GM19043 (cell line): ENCODE measurements around the gene MACROD2.
"Not testable (repeated sequence)": the region's sequence is repeated elsewhere in the genome, so short reads cannot be mapped to it uniquely, and the experiment has no call there.

Experiments used
- ATAC-seq: cut with Tn5 transposase; IDR thresholded peaks from one replicate; pipeline ENCODE4 v1.9.1; 2021; ENCODE audit warnings: low read depth; ENCODE audit not compliant: unreplicated experiment

The MACROD2 gene

GRCh38 chr20:14956026-14956425 lies 960.7 kb downstream of the MACROD2 start:
- ATAC-seq = no peak

DNA sequence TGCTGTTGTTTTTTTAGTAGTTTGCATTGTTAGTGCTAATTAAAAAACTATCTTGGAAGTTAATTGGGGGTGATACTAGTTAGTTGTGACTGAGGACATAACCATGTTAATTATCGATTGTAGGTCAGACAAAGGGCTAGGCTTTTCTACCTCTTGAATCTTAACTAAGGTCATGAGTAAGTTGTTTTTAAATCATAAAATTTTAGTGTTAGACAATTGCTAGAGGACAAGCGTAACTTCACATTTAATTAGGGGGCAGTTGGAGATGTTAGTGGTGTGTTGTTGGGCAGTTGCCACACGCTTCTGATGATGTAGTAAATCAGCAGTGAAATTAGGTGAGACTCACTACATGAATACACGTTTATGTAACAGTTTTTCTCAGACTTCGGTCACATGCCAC lies 961.2 kb downstream of the MACROD2 start:
- no peak for ATAC-seq

DNA sequence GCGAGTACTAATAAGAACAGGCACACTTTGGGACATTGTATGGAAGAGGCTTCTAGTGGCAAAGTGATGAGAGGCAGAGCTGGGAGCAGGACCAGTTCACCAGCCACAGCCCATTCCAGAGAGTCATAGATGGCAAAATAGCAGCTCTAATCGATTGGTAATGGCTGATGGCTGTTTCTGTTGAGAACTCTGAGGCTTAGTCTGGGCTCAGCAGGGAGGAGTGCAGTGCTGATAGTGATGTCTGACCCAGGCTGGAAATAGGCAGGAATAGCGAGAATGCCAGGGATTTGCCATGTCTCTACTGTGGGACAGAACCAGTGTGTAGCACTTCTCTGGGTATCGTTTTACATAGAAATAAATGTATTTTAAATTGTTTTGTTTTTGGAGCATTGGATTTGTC lies 962.1 kb downstream of the MACROD2 start:
- no peak for ATAC-seq

DNA sequence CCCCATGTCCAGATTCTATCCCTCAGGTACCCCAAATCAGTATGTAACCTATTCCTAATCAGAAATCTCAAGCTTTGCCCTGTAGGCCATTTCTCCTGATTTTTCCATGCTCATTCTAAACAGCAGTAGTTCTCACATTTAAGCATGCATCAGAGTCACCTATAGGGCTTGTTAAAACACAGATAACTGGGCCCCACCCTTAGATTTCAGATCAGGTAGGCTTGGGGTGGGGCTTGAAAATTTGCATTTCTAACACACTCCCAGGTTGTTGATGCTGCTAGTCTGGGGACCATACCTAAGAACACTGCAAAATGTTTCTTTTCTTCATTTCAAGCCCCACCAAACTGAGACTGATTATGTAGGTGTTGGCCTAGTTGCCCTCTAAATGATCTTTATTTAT lies 963.3 kb downstream of the MACROD2 start:
- no peak for ATAC-seq

GRCh38 chr20:14959506-14960475 lies 964.5 kb downstream of the MACROD2 start:
- ATAC-seq = no peak

GRCh38 chr20:14960831-14961230 lies 965.5 kb downstream of the MACROD2 start:
- no peak for ATAC-seq

DNA sequence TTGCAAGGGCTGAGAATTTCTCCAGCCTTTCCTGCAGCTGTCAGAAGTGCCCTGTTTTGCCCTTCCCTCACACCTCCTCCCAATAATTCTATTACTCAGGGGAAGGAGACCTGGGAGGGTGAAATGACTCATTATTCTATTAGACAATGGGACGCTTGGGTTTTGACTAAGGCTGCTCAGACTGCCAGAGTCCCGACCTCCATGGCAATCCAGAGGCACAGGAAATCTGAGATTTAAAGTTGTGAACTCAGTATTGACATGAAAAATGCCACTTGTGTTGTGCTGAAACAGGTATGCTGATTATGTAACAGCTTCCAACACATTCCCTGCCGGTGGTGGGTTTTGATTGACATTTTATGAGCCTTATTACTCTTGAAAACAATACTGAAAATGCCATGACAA lies 967.9 kb downstream of the MACROD2 start:
- ATAC-seq = no peak

DNA sequence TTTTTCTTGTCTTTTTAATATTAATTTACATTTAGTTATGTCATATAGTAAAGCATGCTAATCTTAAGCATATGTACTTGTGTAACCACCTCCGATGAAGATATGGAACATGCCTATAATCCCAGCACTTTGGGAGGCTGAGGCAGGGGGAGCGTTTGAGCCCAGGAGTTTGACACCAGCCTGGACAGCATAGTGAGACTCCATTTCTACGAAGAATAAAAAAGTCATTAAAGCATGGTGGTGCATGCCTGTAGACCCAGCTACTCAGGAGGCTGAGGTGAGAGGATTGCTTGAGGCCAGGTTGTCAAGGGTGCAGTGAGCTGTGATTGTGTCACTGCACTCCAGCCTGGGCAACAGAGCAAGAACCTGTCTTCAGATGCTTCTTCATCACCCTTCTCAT lies 970.9 kb downstream of the MACROD2 start:
- no peak for ATAC-seq

GRCh38 chr20:14966808-14967207 lies 971.5 kb downstream of the MACROD2 start:
- no peak for ATAC-seq

DNA sequence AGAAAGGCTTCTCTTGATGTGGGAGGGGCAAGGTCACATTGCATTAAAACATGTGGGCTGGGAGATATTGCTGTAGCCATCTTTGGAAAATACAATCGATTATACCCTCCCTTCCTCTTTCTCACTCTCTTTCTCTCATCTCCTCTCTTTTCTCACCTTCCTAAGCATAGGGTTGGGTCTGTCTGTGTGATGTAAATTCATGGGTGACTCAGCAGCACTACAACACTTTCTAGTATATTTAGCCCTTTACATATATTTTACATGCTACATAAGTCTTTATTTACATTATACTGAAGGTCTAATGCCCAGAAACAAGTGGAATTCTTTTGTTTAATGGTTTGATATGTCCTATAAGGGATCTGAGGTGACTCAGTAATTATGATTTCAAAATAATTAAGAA lies 976.9 kb downstream of the MACROD2 start:
- ATAC-seq = no peak

DNA sequence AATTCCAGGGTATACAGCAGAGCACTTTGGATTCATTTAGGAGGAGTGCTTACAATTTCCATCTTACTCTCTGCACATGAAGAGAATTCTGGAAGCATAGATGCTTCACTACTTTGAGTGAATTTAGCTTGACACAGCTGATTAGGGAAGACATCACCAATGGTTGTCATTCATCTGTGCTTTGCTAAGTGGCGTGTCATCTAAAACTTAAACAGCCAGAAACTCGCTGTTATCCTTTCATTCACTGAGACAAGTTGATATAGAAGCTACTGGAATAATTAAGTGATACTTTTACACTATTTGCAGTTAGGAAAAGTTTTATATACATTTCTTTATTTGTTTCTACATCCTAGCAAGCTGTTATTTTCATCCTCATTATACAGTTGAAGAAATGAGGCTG lies 977.4 kb downstream of the MACROD2 start:
- no peak for ATAC-seq

DNA sequence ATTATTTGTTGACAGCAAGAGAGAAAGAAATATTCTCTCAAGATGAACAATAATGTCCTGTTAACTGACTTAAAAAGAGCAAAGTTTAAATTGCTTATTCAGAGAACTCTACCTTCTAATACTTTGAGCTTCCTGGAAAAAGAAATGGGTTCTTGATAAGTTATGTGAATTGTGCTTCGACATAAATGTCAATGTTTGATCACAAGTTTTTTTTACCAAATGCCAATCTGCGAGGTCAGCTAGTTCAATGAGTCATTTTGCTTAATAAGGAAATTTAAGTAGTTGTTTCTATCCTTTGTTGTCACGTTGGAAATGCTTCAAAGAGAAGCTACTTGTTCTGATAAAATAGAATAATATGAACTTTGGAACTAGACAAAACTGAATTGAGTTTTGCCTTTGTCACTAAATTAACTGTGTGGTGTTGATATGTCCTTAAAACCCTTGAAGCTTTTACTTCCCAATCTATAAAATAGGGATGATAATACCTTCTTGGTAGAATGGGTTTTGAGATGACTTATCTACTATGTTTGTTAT lies 984.2 kb downstream of the MACROD2 start:
- ATAC-seq = no peak

DNA sequence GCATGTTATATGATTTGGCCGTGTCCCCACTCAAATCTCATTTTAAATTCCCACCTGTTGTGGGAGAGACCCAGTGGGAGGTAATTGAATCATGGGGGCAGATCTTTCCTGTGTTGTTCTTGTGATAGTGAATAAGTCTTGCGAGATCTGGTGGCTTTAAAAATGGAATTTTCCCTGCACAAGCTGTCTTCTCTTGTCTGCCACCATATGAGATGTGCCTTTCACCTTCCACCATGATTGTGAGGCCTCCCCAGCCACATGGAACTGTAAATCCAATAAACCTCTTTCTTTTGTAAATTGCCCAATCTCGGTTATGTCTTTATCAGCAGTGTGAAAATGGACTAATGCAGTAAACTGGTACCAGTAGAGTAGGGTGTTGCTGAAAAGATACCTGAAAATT lies 986.2 kb downstream of the MACROD2 start:
- ATAC-seq = not testable (repeated sequence)

- not testable (repeated sequence) for ATAC-seq
Measured at GRCh38 chr20:14982324-14982723, 987.0 kb downstream of the MACROD2 start.

GRCh38 chr20:14984305-14984704 lies 989.0 kb downstream of the MACROD2 start:
- no peak for ATAC-seq

- no peak for ATAC-seq
Measured at GRCh38 chr20:14984768-14985622, 989.7 kb downstream of the MACROD2 start.

DNA sequence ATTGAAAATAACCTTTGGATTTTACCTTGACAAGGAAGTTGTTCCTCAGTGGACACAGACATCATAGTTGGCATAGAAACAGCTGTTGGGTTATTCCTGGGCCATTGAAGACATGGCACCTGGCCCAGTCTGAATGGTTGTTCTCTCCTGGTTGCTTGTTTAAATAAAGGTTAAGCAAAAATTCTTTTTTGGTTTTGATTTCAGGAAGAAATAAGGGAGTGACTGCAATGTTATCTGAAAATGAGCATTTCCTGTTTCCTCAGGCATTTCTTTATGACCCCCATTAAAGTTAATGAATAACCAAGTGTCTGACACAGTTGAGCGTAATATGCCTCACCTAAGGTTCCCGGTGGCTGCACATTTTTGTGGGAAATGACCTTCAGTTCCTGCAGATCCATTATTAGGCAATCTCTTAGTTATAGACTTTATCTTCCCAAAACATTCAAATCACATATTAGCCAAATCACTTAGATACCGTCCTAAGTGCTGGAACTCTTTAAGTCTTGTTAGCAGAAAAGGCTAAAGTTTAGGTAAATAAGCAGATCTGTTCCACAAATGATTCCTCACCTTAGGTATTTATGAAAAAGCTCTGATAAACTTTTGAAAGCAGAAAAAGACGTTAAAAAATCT lies 990.8 kb downstream of the MACROD2 start:
- ATAC-seq = peak; percentile 53

- ATAC-seq = no peak
Measured at GRCh38 chr20:14986656-14987055, 991.3 kb downstream of the MACROD2 start.

DNA sequence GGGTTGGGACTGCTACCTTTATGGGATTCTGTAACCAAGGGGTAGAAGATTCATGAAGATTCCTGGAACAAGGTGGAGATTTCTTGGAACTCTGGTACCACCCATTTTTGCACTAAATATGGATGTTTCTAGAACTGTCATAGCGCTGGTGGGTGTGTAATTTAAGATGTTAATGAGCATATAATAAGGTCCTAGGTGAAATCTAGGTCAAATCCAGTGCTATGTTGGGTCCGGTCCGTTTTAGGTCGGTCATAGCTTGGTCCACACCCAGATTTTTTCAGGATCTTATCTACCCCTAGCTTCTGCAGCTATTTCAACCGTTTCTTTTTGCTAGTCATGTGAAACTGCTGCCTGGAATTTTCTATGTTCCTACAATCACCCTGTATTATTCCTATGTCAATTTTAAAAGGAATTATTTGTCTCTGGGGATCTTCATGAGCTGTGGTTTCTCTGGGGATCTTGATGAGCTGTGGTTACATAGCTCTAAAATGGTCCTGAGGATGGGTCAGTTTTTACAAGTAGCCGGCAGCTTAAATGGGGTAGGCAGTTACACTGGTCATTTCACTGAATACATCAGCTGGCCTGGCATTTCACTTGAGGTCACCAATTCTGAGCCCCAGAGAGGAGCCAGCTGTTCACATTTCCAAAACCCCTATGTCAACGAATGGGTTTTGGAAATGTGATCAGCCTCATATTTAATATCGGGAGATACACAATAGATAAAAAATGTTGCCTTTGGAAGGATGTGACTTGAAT lies 994.4 kb downstream of the MACROD2 start:
- ATAC-seq = no peak

DNA sequence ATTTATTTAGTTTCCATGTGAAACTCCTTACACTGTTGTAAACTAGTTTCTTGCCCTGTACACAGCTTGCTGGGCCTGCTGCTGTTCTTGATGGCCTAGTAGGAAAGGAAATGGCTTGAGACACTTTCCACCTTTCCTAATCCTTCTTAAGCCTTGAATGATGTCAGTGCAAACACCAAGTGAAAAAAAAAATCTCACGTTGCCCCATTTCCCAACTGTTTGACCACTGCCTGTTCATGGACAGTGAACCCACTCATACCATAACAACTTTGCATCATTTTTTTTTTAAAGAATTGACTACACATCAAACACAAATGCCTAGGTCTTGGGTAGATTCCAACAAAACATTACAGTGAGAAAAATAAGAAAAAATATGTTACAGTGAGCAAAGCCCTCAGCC lies 995.7 kb downstream of the MACROD2 start:
- ATAC-seq = no peak
